Measurements from ENCODE around the gene ORC4. TPM values are rescaled to one million over a fixed set of nuclear protein-coding genes. Genes with fewer than 3 reads are reported as not detected.

Gene ORC4
- 16.2 TPM for total RNA-seq

DNA sequence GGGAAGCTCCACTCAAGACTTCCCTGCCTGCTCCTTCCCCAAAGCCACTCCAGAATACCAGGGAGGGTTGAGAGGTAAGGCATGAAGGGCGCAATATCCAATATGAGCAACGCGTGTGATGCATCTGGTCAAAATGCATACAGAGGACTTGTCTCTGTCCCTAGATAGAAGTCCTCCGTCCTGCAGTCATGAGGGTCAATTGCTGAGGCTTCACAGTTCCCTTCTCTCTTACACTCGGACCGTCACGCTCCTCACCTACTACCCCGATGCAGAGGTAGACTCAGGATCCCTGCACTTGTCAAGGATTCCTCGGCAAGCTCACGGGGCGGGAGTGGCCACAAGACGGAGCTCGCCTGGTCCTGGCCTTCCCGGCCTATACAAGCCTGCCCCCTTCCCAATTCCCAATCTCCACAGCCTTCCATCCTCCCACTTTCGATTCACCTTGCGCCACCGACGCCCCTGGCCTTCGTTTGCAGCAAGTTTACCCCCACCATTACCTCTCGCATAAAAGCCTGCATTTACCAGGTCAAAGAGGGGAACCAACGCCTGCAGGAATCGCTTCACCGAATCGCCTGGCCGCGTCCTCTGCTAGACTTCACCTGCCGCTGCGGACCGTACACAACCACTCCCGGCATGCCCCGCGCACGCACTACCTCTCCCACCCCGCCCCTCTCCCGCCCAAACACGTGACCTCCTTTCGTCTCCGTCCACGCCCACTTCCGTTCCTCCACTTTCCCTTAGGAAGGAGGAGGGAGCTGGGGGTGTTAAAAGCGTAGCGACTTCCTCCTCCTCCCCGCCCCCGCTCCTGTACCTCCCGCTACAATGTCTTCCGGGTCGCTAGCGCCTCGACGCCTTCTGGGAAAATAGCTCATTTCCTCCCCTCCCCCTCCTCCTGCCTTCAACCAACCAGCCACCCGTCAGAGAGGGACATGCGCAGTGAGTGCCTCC, at the start of gene ORC4:
Gene ORC4, minus strand, starts transcription at position 627 of the 948 bp plus-strand sequence. CDS start 44,779 bp downstream, outside the sequence.
- peak; percentile 98 for DNase-seq (ENCODE audit: low spot score)
- peak; percentile 95 for ATAC-seq

DNA sequence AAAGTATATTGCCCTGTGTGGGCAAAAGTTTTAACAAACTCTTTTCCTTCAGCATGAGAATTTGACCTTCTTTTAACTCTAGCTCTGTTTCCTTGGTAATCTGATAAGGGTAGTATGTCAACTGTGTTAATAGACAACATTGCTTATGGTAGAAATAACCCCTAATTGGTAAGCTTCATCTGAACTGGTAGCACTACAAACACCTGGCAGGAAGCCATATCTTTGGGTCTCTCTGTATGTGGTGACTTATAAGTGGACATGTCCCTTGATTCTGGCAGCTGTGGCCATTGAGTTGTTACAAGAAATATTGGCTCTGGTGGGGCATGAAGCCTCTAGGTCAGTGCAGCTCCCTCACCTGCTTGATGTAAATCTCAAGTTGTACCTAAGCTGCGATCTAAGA, 47.3 kb upstream of the ORC4 start:
- ATAC-seq (no peak), DNase-seq (ENCODE audit: low spot score) (no peak)

- no peak for DNase-seq (ENCODE audit: low spot score)
- ATAC-seq: no peak
Observed at GRCh38 chr2:148065936-148066335, 45.4 kb upstream of the ORC4 start.

DNA sequence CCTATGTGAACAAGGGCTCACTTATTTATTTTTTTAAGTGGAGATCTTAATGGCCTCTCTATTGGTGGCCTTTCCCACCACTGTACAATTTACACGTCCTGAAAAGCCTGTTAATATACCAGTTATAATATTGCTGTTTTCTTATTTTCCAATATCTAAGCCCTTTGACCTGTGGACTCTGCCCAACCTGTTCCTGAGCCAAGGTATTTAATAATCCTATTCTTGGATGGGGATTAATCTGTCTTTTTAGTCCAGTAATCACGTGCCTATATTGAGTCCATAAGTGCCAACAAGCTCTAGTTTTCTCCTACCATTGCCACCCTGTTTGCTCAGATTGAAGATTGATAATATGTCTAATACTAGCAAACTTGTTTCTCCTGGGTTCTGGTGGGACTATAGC, 43.1 kb upstream of the ORC4 start:
- peak; percentile 89 for ATAC-seq

DNA sequence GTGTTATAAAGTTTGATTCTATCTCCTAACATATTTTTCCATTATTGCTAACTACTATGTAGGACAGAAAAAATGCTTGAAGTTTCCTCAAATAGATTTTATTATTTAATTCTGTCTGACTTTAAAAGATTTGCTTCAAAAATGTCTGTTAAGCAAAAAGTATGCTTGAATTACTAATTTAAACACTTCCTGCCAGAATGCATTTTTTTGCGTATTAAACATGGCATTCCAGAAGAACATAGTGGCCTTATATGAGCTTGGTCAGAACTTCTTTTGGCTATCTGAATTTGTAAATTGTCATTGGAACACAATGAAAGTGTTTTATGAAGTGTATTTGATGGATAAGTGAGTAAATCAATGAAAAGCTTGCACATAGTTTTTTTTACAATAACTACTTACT, 38.1 kb upstream of the ORC4 start:
- no peak for DNase-seq (ENCODE audit: low spot score)
- ATAC-seq: no peak

More for the DNA sequence above, 43.1 kb upstream of the ORC4 start:
- no peak for DNase-seq (ENCODE audit: low spot score)

GRCh38 chr2:148052687-148053086, 32.1 kb upstream of the ORC4 start:
- ATAC-seq (no peak), DNase-seq (ENCODE audit: low spot score) (no peak)

DNA sequence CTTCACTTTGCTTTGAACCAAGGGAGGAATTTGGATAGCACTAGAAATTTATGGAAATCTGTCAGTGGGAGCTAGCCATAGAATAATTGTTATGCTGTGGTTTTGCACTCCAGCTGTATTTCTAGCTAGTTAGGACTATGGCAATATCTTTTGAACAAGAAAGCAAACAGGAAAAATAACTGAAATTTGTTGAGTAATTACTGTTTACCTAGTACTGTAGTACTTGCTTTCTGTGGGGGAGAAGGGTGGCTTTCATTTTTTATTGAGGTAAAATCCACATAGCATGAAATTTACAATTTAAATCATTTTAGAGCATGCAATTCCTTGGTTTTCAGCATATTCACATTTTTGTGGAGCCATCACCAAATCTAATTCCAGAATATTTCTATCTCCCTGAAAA, 28.7 kb upstream of the ORC4 start:
- no peak for DNase-seq (ENCODE audit: low spot score)
- ATAC-seq: no peak

DNA sequence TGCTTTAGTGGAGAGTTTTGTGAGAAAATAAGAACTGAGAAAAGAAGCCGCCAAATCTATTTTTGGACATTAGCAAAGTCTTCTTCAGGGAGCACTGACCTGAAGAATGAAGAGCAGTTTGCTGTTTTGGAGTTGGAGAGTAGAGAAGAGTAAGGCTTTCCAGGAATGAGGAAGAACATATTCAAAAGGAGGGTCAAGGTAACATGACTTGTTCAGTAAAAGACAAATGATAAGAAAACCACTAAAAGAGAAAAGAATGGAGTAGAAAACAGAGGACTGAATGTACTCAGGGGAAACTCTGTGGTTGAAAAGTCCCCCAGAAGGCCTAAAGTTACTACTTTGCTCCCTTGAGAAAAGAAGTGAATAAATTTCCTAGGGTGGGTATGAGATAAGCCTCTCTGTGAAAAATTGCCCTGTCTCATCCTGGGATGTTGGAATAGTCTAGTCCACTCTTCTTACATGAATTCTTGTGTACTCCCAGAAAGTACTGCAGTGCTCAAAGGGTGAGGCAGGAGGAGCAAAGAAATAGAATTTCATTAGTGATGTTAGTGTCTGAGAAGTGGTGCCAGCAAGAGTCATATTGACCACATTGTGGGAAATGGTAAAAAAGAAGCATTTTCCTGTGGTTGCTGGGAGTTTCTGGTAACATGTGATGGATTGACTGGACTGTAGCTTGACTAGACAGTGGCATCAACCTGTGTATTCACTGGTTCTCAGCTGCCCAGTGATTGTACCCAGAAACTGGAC, 28.1 kb upstream of the ORC4 start:
- ATAC-seq (no peak), DNase-seq (ENCODE audit: low spot score) (no peak)

GRCh38 chr2:148046802-148047201, 26.3 kb upstream of the ORC4 start:
- ATAC-seq (no peak), DNase-seq (ENCODE audit: low spot score) (no peak)

DNA sequence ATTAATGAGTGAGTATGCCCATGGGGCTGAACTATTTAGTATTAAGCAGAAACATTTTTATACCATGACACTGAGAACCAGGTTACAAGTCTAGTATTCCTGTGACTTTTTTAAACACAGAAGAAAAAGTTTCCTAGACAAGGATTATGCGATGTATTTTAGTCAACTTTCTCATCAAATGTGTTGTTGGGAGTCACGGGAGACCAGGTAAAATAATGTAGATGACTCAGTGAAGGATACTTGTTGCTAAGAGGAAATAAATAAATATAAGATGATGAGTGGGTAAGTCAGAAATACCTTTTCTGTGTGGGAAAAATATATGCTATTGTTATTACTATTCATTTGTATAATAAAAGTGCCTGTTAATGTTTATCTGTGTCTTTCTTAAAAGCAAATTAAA, 23.8 kb upstream of the ORC4 start:
- DNase-seq (ENCODE audit: low spot score): no peak
- ATAC-seq: no peak

DNA sequence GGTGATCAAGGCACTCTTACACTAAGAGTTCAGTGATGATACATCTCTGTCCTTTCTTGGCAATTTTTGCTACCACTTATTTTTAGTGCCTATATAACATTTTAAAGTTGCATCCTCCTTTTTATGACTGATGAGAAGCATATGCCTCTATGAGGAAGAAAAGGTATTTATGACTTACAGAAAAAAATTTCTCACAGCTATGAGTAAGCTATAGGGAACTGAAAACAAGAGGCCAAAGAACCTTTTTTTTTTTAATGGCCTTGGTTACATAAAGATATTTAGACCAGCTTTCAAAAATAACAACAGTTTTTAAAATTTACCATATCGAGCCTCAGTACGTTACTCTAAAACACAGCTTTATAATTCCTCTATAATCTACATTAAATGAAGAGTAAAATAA, 21.7 kb upstream of the ORC4 start:
- DNase-seq (ENCODE audit: low spot score) (no peak), ATAC-seq (no peak)

GRCh38 chr2:148039783-148040182, 19.2 kb upstream of the ORC4 start:
- DNase-seq (ENCODE audit: low spot score) (no peak), ATAC-seq (no peak)

- DNase-seq (ENCODE audit: low spot score): no peak
- no peak for ATAC-seq
Observed at GRCh38 chr2:148032215-148032614, 11.7 kb upstream of the ORC4 start.

- DNase-seq (ENCODE audit: low spot score) (no peak), ATAC-seq (no peak)
Observed at GRCh38 chr2:148031152-148031551, 10.6 kb upstream of the ORC4 start.

- no peak for DNase-seq (ENCODE audit: low spot score)
- no peak for ATAC-seq
Observed at GRCh38 chr2:148028781-148029180, 8.2 kb upstream of the ORC4 start.

- DNase-seq (ENCODE audit: low spot score) (no peak), ATAC-seq (no peak)
Observed at GRCh38 chr2:148027822-148028221, 7.3 kb upstream of the ORC4 start.

GRCh38 chr2:148026573-148026972, 6.0 kb upstream of the ORC4 start:
- DNase-seq (ENCODE audit: low spot score): no peak
- no peak for ATAC-seq

DNA sequence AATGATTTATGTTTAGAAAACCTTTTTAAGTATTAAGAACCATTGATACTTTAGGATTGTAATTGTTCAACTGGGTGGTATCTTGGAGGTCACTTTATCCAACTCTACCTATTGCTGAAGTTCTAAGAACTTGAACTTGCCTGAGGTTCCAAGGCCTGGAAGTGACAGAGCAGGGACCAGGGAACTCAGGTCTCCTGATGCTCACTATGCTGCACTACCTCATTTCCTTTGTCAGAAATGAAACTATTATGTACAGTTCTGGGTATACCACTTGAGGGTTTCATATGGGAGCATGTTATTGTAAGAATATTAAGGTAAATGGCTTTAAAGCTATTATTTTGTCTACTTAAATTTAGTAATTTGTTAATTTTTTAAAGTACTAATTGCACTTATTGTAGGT, 3.3 kb upstream of the ORC4 start:
- ATAC-seq (no peak), DNase-seq (ENCODE audit: low spot score) (no peak)

- DNase-seq (ENCODE audit: low spot score) (no peak), ATAC-seq (no peak)
Observed at GRCh38 chr2:148022882-148023281, 2.3 kb upstream of the ORC4 start.

DNA sequence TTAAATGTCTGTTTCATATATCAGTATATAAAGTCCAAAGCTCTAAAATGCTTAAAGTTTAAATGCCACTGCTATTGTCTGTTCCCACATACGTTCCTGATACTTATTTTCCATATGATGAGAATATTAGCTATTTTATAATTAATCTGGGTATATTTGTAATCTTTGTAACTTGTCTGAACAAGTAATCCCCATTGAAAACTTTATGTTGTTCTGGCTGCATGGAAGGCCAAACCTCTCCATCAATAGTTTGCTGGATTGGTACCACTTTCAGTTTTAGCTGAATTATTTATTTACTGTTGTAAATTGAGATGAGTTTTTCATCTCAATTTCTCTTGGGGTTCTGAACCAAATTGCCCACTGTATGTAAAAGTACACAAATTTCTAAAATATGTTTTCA, 1.8 kb upstream of the ORC4 start:
- no peak for ATAC-seq
- no peak for DNase-seq (ENCODE audit: low spot score)

DNA sequence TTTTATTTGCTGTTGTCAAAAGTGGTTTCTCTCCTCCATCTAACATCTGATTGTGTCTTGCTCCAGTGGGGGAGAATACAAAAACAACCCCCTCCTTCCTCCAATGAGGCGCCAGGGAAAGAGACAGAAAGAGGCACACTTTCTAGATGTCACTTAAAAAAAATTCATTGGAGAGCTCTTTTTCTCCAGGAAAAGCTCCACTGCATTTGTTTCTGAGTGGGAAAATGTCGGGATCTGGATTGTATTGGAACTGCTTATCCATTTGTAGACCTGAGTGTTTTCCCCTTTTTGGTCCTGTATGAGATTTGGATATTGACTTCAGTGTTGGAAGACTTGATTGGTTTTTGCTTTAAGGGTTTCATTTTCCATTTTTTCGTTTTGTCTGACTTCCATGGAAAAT, 1.3 kb upstream of the ORC4 start:
- ATAC-seq (no peak), DNase-seq (ENCODE audit: low spot score) (no peak)
